GM12891 (cell line): ENCODE results near the gene USP17L28.
"Not testable (repeated sequence)": the region's sequence is repeated elsewhere in the genome, so short reads cannot be mapped to it uniquely, and the experiment has no call there.

Experiments used
- POLR2A ChIP-seq: IDR thresholded peaks from 2 replicates; pipeline ENCODE4 v1.6.1; 2011; ENCODE audit warnings: low read depth, low read length, control low read depth
- POLR2AphosphoS5 ChIP-seq: IDR thresholded peaks from 2 replicates; pipeline ENCODE4 v1.6.1; 2011; ENCODE audit warnings: low read depth, low read length, control low read depth
- TAF1 ChIP-seq: IDR thresholded peaks from 2 replicates; pipeline ENCODE4 v1.6.1; 2011; ENCODE audit warnings: low read depth, low read length, control low read depth

DNA sequence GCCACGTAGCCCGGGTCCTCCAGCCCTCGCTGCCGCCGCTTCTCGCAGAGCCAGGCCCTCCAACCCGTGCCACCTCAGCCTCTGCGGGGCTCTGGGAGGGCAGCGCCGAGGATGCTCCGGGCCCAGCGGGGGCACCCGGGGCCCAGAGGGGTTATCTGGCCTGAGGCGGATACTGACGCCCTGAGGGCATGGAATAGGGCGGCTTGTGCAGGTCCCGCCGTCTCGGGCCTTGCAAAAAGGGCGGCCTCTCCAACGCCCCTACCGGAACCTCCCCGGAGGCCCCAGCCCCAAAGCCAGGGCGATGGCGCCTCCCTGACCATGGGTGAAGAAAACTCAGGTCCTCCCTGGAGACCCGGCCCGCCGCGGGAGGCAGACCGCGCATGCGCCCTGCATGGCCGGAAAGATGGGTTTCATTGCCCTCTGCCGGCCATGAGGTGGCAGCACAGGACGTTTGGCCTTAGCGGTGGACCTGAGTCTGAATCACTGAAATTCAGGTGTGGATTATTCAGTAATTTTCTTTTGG lies 32.4 kb downstream of the USP17L28 start:
- not testable (repeated sequence) for TF ChIP-seq POLR2A, POLR2AphosphoS5, TAF1
